K562 (cell line): Measurements from ENCODE around the gene VTI1B. TPM values are rescaled to one million over a fixed set of nuclear protein-coding genes. Genes with fewer than 3 reads are reported as not detected.

Experiments used
- ATF1 ChIP-seq, 2 experiments: fragments of 450-650 bp in 1 of 2; IDR thresholded peaks; 2 replicates each; pipeline ENCODE4 v1.6.1; 2016; ENCODE audit warnings: missing compliant biosample characterization in 1 of 2, missing genetic modification characterization in 1 of 2
- CEBPB ChIP-seq: fragments of 450-650 bp; IDR thresholded peaks from 2 replicates; pipeline ENCODE4 v1.6.1; 2016; ENCODE audit warnings: missing genetic modification characterization, missing compliant biosample characterization
- JUN ChIP-seq, 2 experiments: sonication (generic) in 1 of 2; formaldehyde crosslinking in 1 of 2; IDR thresholded peaks; 2 replicates each; pipeline versions ENCODE4 v1.6.1 to v1.8.0; 2012 to 2022; ENCODE audit warnings: borderline replicate concordance in 2 of 2, mild to moderate bottlenecking in 2 of 2, improper control_type of control experiment in 1 of 2, low read depth in 1 of 2, low read length in 1 of 2, missing genetic modification reagents in 1 of 2
- KDM5B ChIP-seq: fragments of 200-600 bp; sonication (generic); IDR thresholded peaks from 2 replicates; pipeline ENCODE4 v1.6.1; 2012; ENCODE audit warnings: low read depth, mild to moderate bottlenecking, moderate library complexity, low read length, control low read depth, inconsistent platforms; ENCODE audit not compliant: insufficient replicate concordance
- MEF2A ChIP-seq: IDR thresholded peaks from 2 replicates; pipeline ENCODE4 v1.6.1; 2011; ENCODE audit warnings: low read depth, mild to moderate bottlenecking, low read length, moderate library complexity; ENCODE audit not compliant: control insufficient read depth
- MGA ChIP-seq: fragments of 450-650 bp; IDR thresholded peaks from 2 replicates; pipeline ENCODE4 v1.6.1; 2016; ENCODE audit warnings: mild to moderate bottlenecking, moderate library complexity
- NFE2L1 ChIP-seq: fragments of 450-650 bp; IDR thresholded peaks from 2 replicates; pipeline ENCODE4 v1.6.1; 2016; ENCODE audit warnings: missing genetic modification characterization, low read depth, mild to moderate bottlenecking, missing compliant biosample characterization, moderate library complexity, borderline replicate concordance
- SETDB1 ChIP-seq: IDR thresholded peaks from one replicate; pipeline ENCODE4 v1.6.1; 2012; ENCODE audit warnings: low read length, control low read depth, inconsistent platforms
- TRIM28 ChIP-seq: fragments of 450-650 bp; IDR thresholded peaks from 2 replicates; pipeline ENCODE4 v1.6.1; 2017
- ZFPM2 ChIP-seq: fragments of 250-450 bp; sonication (Bioruptor Pico); IDR thresholded peaks from 2 replicates; pipeline ENCODE4 v1.5.1; 2022; ENCODE audit warnings: mild to moderate bottlenecking
- ZNF347 ChIP-seq: fragments of 450-650 bp; formaldehyde crosslinking; IDR thresholded peaks from 2 replicates; pipeline ENCODE4 v1.4.0; 2020; ENCODE audit warnings: low read depth, mild to moderate bottlenecking, moderate library complexity
- polyA plus RNA-seq, 8 experiments: library from polyadenylated mRNA; depleted of rRNA in 4 of 8; stranded (reverse) in 5 of 8; unstranded in 3 of 8; fragments of >200 nt; fragmentation: Nextera tagmentation in 2 of 8; fragmentation: Illumina TruSeq in 1 of 8; extraction: Ambion mirVana in 2 of 8; extraction: Trizol in 1 of 8; gene quantifications; 2 replicates each; pipeline versions ENCODE4 v1.2.1 to v1.2.3, GENCODE V29; 2011 to 2014; ENCODE audit warnings: inconsistent platforms in 1 of 8, missing spikeins in 1 of 8
- total RNA-seq, 7 experiments: library from RNA; depleted of rRNA in 6 of 7; stranded (reverse); fragments of >200 nt in 6 of 7; fragmentation: Illumina TruSeq in 2 of 7; extraction: Trizol in 2 of 7; gene quantifications; 2 replicates each; pipeline versions ENCODE4 v1.2.1 to v1.2.3, GENCODE V29; 2011 to 2021; ENCODE audit warnings: low replicate concordance in 1 of 7
- TF ChIP-seq, protein P1 (sequence below): fragments of 450-650 bp; IDR thresholded peaks from 2 replicates; pipeline ENCODE4 v1.6.1; 2017; ENCODE audit warnings: antibody characterized with exemption, mild to moderate bottlenecking

The VTI1B gene
- total and polyA plus RNA-seq, 9 of the 15 experiments (the other 6 are each of a cell fraction or from before 2014, with no cell fraction given), result 7.8 to 69.8 (median 50.1) TPM

- 0 out of 2 replicates have a peak, but pooled peaks have one; percentile 42 for TF ChIP-seq JUN (IDR thresholded peaks at IDR 0.05; ENCODE audit: borderline replicate concordance, low read depth, low read length)
- no peak for TF ChIP-seq JUN (CRISPR knock-in tag; IDR thresholded peaks at IDR 0.05; ENCODE audit: borderline replicate concordance)
- no peak for TF ChIP-seq CEBPB (tag)
- no peak for TF ChIP-seq SETDB1
- no peak for TF ChIP-seq TRIM28
- TF ChIP-seq ATF1 (CRISPR knock-in tag; IDR thresholded peaks at IDR 0.05), result no peak
- TF ChIP-seq ATF1 (tag; IDR thresholded peaks at IDR 0.05), result peak; percentile 16; the same call in 1 of the 2 replicates
- no peak for TF ChIP-seq ZFPM2 (CRISPR knock-in tag)
- TF ChIP-seq, protein P1, sequence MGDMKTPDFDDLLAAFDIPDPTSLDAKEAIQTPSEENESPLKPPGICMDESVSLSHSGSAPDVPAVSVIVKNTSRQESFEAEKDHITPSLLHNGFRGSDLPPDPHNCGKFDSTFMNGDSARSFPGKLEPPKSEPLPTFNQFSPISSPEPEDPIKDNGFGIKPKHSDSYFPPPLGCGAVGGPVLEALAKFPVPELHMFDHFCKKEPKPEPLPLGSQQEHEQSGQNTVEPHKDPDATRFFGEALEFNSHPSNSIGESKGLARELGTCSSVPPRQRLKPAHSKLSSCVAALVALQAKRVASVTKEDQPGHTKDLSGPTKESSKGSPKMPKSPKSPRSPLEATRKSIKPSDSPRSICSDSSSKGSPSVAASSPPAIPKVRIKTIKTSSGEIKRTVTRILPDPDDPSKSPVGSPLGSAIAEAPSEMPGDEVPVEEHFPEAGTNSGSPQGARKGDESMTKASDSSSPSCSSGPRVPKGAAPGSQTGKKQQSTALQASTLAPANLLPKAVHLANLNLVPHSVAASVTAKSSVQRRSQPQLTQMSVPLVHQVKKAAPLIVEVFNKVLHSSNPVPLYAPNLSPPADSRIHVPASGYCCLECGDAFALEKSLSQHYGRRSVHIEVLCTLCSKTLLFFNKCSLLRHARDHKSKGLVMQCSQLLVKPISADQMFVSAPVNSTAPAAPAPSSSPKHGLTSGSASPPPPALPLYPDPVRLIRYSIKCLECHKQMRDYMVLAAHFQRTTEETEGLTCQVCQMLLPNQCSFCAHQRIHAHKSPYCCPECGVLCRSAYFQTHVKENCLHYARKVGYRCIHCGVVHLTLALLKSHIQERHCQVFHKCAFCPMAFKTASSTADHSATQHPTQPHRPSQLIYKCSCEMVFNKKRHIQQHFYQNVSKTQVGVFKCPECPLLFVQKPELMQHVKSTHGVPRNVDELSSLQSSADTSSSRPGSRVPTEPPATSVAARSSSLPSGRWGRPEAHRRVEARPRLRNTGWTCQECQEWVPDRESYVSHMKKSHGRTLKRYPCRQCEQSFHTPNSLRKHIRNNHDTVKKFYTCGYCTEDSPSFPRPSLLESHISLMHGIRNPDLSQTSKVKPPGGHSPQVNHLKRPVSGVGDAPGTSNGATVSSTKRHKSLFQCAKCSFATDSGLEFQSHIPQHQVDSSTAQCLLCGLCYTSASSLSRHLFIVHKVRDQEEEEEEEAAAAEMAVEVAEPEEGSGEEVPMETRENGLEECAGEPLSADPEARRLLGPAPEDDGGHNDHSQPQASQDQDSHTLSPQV, result peak; percentile 72
- peak; percentile 43 for TF ChIP-seq KDM5B
- no peak for TF ChIP-seq ZNF347 (CRISPR knock-in tag)
- peak; percentile 48; the same call in 1 of the 2 replicates for TF ChIP-seq MGA
- no peak for TF ChIP-seq MEF2A
- TF ChIP-seq NFE2L1, result no peak
These were observed 6.5 kb upstream of the VTI1B start (continued) for GRCh38 chr14:67680941-67681340.
